A549 (cell line): ENCODE results near the gene ZNF649.

ENCODE experiments used
- JUN ChIP-seq, 2 experiments: fragments of >200 bp; sonication (Bioruptor Twin); formaldehyde crosslinking; IDR thresholded peaks; 2 replicates in 1 of 2; 3 replicates in 1 of 2; pipeline ENCODE4 v1.6.1; 2016 to 2017
- POLR2A ChIP-seq: IDR thresholded peaks from 2 replicates; pipeline ENCODE4 v1.6.1; 2012; ENCODE audit warnings: mild to moderate bottlenecking, low read length

DNA sequence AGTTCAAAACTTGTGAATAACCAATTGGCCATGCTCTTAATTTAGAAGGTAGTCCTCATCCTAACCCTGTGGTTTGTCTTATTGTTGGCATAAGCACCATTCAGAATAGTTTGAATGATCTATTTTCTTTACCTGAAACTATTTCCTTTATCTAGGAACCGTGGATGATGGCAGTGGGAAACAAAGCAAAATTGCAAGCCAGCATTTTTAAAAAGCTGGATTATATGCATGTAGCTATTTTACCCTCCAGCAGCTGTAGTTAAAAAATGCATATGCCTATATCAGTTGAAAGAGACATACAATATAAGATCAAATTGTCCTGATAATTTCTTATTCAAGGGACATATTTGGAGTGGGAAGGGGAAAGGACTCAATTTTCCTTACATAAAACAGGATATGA lies 41.8 kb upstream of the ZNF649 start:
- TF ChIP-seq JUN (IDR thresholded peaks at IDR 0.05) (no peak), POLR2A (no peak)
